GM12801 (cell line): Measurements from ENCODE around the gene CTXN3.

ENCODE experiments used
- CTCF ChIP-seq: IDR thresholded peaks from one replicate; pipeline ENCODE4 v1.5.1; 2011; ENCODE audit warnings: control low read depth; ENCODE audit not compliant: insufficient read length; ENCODE audit errors: extremely low read depth

CTXN3 gene

DNA sequence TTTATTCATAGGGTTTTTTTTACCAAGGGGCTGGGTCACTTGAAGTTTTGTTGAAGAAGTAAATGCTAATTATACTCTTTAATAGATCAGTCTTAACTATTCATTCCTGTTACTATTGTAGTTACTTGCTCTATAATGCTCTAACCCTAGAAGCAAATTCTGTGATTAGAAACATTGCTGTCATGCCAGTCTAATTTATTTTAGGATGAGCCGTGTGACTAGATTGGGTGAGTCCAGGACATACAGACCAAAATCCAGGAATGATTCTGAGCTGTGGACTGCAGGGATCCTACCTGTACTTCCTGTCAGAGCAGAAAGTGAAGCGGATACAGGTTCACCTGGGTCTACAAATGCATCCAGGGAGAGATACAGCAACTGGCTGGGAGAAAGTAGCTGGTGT is 53.6 kb downstream of the CTXN3 start:
- TF ChIP-seq CTCF: no peak

- no peak for TF ChIP-seq CTCF
These were observed 54.2 kb downstream of the CTXN3 start, which contains the start of gene CCDC192 for GRCh38 chr5:127702926-127703561. TSS of gene CCDC192 (plus strand) at chr5:127703391. CDS start at chr5:127703446, 55 bp downstream.

DNA sequence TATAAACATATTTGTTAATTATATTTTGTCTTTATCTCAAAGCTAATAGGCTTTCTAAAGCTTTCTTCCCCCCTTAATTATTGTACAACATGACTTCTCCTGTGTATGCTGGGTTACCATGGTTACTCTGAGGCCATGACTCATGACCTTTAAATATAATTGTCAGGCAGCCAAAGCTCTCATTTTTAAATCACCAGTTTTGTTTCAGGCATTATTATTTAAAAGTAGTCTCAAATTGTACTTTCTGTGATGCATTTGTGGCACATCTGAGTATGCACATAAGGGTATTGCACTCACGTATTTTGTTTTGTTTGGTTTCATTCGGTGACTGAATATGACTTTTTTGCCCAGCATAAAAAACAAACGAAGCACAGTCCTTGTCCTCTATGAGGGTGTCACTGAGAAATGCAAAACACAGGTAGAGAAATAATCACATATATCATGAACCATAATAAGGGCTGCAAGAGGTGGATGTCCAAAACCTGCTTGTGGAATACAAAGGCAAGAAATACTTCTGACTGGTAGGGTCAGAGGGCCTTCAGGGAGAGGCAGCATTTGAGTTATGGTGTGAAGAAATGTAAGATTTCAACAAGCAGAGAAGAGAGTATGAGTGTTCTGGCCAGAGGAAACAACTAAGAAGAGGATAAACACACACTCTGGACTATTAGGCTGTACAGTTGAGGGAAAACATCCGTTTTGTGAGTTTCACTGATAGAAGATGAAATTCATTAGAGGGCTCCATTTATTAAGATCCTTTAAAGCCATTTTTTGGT is 56.4 kb downstream of the CTXN3 start:
- no peak for TF ChIP-seq CTCF

- TF ChIP-seq CTCF: no peak
These were observed 57.8 kb downstream of the CTXN3 start for GRCh38 chr5:127706691-127707090.

- no peak for TF ChIP-seq CTCF
These were observed 58.3 kb downstream of the CTXN3 start for GRCh38 chr5:127707209-127707608.
